NCI-H2107 treated with DMSO at 0.1 percent for 48 hours (cell line): Measurements from ENCODE around the gene MTX2.
A peak's percentile ranks its signal among the peaks of the same experiment; 100 is the strongest.

Experiments
- DNase-seq: peaks from one replicate; lab custom pipeline; 2025; ENCODE audit not compliant: unreplicated experiment; lab: John Stamatoyannopoulos, UW

The MTX2 gene

DNA sequence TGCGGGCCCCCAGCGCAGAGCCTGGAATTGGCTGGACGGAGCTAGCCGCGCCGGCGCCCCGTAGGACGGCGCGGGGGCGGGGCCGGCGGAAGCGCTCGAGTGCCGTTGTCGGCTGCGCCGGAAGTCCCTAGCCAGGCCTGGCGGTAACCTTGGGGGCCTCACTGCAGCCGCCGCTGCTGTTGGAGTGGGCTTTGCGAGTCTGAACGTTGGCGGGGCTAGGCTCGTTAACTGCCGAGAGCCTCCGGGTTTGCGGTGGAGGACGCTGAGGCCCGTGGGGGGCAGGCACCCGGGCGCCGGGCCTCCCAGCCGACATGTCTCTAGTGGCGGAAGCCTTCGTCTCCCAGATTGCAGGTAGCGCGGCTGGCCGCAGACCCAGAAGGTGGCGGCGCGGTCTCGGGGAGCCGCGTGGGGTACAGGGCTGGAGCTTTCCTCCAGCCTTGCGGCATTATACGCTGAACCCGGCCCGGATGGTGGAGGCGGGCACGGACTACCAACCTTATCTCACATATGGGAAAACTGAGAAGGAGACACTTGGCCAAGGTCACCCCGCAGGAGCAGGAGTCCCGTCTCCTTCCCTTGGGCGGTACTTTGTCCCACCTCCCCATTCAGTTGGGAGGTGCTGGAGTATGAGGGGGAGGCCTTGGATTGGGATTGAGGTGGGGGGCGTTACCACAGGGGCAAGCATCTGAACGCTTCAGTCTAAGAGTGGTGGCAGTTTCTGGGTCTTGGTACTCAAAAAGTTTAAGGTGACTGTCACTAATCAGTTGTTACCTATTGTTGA is at the start of gene MTX2:
MTX2 (plus strand) TSS at position 124 of the 781 bp plus-strand sequence; CDS start at position 312, 188 bp downstream.
- DNase-seq: peak; percentile 53

DNA sequence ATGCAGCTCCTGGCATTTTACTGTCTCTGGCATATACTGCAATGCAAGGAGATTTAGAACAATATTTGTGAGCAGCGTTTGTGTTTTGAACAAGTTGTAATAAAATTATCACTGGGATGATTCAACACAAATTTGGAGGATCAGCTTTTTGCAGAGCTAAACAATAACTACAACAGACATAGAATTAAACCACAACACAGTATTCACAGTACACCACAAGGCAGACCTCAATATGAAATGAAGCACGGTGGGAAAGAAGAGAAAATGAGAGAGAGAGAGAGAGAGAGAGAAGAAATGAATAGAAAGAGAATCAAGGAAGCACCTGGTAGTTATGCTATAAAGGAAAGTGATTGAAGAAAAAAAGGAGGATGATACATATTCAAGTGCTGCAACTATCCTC is 41.4 kb upstream of the MTX2 start:
- DNase-seq: no peak

DNA sequence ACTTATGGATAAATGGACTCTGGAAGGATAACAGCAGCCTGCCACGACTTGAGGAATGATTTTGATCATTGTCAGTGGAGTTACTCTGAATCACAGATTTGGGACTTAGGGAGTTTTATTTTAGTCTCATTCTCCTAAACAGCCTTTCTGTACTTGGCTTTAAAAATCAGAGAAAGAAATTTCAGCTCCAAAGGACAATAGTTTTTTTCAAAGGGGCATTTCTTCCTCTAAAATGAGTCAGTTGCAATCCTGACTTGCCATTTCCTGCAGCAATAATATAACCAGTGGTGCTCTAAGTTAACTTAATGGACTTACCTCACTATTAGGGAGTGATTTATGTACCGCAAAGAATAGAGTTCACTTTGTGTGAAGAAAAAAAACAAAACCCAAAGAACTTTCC is 35.1 kb upstream of the MTX2 start:
- DNase-seq: no peak

DNA sequence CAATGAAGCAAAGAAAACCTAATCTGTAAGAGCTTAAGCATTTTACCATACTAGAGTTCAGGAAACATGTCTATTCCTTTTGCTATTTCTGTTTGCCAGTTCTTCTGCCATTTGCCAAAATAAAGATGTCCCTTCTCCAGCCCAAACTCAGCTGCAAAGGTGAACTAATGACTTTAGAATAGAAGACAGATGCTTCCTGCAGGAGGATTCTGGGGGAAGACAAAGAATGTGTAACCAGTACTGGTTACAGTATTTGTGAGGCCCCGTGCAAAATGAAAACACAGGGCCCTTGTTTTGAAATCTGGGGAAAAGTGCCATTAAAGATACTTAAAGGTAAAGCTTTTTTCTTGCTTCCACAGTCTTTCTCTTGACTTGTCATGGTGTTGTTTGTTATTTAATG is 34.3 kb upstream of the MTX2 start:
- DNase-seq: no peak

DNA sequence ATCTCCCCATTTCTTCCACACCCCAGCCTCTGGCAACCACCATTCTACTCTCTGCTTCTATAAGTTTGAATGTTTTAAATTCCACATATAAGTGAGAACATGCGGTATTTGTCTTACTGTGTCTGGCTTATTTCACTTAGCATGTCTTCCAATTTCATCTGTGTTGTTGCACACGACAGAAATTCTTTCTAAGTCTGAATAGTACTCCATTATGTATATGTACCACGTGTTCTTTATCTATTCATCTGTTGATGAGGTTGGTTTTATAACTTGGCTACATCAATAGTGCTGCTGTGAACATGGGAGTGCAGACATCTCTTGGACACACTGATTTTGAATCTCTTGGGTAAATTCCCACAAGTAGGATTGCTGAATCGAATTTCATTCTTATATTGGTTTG is 31.8 kb upstream of the MTX2 start:
- no peak for DNase-seq

DNA sequence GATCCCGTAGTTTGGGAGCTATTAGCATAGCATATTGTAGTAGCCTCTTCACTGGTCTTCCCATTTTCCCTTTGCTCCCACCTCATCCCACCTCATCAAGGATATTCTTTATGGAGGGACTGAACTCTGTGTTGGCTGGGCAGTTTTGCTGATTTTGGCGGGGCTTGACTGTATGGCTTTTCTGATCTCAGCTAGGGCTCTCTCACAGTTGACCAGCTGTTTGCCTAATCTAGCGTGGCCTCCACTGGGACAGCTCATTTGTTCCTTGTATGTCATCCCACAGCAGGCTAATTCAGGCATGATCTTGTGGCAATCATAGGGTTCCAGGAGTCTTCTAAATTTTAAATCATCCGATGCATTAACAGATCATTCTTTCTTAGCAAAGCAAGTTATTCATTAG is 30.2 kb upstream of the MTX2 start:
- no peak for DNase-seq

DNA sequence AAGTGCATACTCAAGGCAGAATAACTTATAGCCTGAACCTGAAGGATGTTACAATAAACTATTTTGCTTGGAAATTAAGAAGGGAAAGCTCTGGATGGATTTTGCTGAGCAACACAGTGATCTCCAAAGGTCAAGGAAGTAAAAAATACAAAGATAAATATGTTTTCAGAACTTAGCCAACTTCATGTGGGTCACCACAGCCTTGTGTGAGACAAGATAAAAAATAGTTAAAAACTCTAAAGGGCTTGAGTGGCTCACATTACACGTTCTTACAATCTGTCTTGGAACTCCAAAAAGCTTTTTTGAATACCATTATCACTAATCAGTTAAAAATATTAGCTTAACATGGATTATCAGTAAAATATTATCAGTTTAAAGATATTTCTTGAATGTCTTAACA is 28.9 kb upstream of the MTX2 start:
- no peak for DNase-seq

DNA sequence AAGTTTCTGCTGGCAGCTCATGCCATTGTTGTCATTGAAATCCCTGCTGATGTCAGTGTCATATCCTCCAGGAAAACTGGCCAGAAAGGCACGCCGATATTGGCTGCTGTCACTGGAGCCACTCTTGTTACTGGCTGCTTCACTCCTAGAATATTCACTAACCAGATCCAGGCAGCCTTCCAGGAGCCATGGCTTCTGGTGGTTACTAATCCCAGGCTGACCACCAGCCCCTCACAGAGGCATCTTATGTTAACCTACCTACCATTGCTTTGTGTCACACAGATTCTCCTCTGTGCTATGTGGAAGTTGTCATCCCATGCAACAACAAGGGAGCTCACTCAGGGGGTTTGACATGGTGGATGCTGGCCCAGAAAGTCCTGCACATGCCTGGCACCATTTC is 27.0 kb upstream of the MTX2 start:
- no peak for DNase-seq

DNA sequence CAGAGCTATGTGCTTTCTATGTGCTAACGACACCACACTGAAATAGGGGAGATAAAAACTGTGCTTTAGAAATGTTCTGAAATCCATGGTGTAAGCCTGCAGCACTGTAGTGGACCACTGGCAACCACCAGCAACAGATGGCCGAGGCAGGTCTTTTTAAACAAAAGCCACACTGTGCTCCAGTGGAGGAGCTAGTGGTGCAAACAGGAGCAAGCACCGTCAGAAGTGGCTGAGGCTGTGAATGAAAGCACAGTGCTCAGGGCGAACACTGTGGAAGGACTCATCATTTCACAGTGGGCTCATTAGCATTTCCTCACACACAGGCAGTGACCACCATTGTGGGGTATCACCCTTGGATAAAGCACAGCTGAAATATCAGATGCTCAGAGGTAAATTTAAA is 22.9 kb upstream of the MTX2 start:
- no peak for DNase-seq

DNA sequence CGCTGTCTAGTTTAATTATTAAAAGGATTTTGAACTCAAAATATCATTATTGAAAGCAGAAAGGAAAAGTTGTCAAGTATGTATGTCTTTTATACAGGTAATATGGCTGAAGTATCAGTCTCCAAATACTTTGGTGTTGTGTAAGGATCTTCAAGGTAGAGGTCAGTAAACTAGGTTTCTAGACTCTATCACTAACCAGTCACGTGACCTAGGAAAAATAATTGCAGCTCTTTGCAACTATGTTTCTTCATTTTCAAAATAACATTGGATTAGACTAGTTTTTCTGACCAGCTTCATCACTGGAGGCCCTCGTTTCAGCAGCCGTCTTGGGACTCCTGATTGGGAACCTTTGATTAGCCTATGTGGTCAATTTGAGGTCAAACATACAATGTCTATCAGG is 21.4 kb upstream of the MTX2 start:
- no peak for DNase-seq

DNA sequence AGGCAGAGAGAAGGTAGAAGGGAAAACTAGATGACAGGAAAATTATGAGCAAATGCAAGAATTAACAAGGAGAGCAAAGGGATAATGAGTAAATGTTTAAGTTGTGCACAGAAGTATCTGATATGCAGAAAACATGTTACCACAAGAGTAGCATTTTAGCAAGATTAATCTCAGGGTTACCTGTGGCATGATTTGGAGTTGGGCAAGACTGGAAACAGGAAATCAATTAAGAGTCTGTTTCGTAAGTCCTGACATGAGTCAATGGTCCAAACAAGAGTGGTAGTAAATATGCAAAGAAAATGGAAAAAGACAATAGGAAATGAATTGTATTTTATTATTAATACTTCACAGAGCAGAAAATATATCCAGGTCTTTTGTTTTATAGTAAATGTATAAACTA is 17.3 kb upstream of the MTX2 start:
- DNase-seq: no peak

DNA sequence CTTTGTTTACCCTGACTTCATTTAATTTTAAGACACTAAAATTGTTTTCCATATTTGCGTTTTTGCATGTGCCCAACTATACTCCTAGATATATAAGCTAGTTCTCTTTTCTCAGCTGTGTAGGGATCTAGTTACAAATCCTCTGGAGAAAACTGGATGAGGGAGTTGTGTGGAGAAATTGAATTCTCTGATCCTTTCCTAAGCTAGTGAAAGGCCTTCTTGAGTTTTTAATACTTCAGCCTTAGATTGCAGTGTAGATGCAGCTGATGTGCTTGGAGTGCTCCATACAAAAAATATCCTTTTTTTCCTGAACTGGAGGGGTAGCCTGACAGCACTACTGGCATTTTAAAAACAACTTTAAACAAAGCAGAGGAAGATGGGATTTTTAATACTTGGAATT is 8.6 kb upstream of the MTX2 start:
- no peak for DNase-seq

DNA sequence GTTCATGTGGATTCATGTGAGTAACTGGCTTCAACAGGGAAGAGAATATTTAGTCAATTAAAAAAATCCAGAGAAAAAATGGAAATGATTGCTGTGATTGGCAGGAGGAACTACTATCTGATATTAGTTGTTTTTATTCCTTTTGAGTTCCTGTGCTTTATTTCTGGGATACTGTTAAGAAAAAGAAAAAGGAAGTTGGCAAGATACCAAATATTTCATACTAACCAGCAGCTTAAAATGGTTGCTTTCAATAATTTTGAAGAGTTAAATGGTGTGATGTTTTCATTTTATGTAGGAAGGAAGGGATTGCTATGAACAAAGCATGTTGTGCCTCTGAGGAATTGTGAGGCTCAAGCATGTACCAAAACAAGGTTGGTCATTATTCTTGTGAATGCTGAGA is 8.1 kb upstream of the MTX2 start:
- no peak for DNase-seq

DNA sequence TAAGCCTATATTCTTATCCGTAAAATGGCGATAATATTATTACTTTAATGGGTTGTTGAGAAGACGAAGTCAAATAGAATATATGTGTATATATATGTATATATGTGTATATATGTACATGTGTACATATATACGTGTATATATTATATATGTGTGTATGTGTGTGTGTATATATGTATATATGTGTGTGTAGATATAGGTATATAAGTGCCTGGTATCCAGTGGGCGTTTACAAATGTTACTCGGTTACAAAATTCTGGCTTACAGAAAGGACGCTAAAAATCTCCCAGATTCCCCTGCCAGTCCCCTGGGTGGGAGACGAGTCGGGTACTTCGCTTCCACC is 295 bp upstream of the MTX2 start:
- DNase-seq: no peak

DNA sequence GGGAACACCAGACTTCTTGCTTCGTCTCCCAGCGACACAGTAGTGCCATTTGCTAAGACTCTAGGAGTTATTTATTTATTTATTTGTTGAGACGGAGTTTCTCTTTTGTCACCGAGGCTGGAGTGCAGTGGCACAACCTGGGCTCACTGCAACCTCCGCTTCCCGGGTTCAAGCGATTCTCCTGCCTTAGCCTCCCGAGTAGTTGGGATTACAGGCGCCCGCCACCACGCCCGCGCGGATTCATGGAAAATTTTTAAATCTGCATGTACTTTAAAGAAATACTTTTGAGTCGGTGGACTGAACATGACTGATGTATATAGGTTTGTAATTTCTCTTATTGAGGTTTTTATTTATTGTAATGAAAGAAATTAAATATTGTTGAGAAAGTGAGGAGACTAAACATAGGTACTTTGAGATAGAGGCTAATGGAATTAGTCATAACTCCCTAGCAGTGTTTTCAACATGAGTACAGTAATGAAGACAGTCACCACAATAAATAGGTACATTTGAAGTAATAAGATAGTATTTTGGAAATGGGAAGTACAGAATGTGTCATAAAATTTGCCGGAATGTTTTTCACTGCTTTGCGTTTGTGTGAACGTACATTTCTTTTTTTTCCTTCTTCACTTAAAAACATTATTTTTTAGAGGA is 983 bp downstream of the MTX2 start:
- DNase-seq: no peak

DNA sequence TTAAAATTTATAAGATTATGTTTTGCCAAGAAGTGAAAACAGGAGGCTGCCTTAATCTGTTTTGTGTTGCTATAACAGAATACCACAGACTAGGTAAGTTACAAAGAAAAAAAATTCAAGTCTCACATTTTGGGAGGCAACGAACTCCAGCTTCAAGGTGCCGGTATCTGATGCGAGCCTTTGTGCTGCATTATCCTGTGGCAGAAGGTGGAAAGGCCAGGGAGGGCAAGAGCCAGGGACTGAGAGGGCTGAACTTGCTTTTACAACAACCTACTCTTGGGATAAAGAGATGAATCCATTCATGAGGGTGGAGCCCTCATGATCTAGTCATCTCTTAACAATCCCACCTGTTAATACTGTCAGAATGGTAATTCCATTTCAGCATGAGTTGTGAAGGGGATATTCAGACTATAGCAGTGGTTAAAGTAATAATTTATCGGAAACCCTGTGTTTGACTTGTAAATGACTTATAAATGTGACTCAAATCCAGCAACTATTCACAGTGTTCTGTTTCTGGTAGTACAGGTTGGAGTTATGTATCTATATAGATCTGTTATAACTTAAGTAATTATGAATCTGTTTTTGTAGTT is 3.7 kb downstream of the MTX2 start:
- DNase-seq: no peak

DNA sequence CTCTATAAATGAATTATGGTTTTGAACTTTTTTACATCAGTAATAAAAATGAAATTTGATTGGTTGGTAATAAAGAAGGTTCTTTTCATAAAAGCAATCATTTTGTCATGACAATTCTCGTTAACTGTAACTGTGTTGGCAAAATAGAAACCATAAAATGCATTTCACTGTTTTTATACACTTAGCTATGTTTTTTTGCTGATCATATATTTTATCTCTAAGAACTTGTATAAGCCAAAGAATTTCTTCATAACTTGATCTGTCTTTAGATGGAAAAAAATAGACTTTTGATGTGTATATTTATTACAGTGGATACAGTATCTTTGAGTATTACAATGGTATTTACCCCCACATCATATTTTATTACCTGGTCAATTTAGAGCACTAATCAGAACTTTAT is 9.7 kb downstream of the MTX2 start:
- no peak for DNase-seq

DNA sequence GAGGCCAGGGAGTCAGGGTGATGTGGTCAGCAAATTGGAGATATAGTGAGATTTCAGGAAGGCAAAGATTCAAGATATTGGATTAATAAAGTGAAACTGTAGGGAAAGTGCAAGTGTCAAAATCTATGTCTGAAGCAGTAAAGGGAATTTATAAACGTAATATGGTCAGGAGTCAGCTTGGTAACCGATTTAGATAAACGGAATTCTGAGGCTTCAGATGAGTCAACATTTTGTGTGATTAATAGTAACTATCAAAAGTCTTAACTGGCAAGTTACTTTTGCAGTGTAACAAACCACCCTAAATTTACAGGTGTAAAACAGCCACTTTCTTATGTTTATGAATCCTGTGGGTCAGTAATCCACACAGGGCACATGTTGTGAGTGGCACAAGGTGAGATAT is 10.9 kb downstream of the MTX2 start:
- DNase-seq: no peak

DNA sequence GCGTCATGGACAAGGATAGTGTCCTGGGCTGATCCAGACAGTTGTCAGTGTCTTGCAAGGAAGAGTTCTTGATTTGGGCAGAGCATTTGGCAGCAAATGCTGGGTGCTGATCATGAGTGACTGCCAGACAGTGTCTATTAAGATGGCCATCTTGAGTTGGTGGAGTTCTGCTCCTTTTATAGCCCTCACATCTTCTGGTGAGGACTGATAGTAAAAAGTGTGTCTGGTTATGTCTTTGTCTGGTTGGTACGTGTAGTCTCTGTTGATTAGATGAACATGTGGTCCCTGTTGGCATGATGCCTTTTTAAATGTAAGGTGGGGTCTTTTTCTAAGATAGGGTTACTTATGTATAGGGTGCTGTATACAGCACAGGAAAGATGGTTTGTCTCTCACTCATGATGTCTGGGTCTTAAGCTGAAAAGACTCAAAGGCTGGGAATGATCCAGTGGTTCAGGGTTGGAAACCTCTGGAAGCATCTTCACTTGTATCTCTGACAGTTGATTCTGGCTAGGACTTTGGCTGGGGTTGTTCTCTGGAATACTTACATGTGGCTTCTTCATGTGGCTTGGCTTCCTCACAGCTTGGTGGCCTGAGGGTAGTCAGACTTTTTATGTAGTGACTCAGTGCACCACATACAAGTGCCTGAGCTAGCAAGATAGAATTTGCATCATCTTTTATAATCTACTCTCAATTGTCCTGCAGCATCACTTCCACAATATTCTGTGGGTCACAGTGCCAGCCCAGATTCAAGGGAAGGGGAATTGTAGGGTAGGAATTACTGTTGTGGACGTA is 11.8 kb downstream of the MTX2 start:
- DNase-seq: no peak

DNA sequence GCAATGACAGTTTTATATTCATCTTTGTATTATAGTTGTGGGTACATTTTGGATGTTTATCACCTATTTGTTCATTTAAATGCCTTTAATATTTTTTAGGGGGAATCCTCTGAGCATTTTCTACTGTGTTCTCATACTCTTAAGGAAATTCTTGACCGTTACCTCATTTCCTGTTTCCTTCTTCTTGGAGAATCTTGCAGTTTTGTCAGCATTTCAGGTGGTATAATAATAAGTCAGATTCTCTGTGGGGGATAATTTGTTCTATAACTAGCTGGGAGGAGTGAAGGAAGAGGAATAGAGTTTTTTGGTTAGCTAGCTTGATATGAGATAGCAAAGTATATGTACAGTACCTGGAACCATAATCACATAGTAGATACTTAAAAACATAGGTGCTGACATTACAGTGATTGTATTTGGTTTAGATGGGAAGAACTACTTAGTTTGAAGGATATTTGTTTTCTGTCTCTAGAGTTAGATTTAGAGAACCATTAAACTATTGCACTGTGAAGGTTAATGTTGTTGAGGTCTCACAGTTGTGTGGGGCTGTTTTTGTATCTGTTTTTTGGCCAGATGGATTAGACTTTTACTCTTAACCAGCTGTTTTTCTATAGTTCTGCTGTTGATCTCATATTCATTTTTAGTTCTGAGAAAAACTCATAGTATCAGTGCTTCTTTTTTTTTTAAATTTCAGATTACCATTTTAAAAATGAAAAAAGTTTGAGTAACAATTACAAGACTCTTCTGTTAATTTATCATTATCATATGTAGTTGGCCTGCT is 14.2 kb downstream of the MTX2 start:
- no peak for DNase-seq

DNA sequence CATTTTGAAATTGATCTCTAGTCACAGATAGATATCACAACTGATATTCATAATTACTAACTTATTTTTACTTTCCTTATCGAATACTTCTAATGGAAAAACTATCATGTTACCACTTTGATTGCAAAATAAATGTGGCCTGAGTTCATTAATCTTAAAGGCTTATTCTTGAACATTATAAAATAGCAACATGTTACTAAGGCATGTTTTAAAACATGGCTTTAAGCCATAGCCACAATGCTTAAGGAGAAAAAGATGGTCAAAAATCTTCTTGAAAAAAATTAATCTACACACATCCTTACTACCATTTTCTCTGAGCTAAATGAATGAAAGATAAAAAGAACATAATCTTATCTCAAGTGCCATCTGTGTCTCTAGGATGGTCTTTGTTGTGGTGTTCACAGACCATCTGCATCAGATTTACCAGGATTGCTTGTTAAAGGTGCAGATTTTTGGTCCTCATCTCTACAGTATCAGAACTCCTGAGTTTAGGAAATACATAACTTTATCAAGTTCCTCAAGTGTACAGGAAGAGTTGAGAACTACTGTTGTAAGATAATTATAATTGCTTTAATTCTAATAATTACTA is 15.3 kb downstream of the MTX2 start:
- no peak for DNase-seq
